ENCODE results near the gene INTS7. TPM values are rescaled to one million over a fixed set of nuclear protein-coding genes. Genes with fewer than 3 reads are reported as not detected.

INTS7 gene
- polyA plus RNA-seq, 1 donor (not counting 4 experiments of a cell fraction or from before 2014, with no cell fraction given): 27.2 TPM

DNA sequence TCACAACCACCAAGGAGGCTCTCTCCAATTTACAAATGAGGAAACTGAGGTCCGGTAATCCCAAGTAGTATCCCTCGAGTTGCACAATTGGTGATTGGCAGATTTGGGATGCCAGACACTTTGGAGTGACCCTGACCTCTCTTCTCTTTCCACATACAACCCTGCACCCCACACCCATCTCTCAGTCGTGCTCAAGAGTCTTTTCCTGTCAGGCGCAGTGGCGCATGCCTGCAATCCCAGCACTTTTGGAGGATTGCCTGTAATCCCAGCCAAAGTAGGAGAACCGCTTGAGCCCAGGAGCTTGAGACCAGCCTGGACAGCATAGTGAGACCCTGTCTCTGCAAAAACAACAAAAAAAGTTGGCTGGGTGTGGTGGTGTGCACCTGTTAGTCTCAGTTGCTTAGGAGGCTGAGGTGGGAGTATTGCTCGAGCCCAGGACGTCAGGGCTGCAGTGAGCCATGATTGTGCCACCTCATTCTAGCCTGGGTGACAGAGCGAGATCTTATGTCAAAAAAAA lies 113.7 kb downstream of the INTS7 start:
- TF ChIP-seq, protein P1, sequence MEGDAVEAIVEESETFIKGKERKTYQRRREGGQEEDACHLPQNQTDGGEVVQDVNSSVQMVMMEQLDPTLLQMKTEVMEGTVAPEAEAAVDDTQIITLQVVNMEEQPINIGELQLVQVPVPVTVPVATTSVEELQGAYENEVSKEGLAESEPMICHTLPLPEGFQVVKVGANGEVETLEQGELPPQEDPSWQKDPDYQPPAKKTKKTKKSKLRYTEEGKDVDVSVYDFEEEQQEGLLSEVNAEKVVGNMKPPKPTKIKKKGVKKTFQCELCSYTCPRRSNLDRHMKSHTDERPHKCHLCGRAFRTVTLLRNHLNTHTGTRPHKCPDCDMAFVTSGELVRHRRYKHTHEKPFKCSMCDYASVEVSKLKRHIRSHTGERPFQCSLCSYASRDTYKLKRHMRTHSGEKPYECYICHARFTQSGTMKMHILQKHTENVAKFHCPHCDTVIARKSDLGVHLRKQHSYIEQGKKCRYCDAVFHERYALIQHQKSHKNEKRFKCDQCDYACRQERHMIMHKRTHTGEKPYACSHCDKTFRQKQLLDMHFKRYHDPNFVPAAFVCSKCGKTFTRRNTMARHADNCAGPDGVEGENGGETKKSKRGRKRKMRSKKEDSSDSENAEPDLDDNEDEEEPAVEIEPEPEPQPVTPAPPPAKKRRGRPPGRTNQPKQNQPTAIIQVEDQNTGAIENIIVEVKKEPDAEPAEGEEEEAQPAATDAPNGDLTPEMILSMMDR (optimal IDR thresholded peaks at IDR 0.05 in 1 of 3, IDR thresholded peaks at IDR 0.05 in 1 of 3, conservative IDR thresholded peaks at IDR 0.05 in 1 of 3; ENCODE audit: extremely low read depth in 1 of 3, insufficient read depth in 2 of 3, low read length in 3 of 3): no peak
- no peak for TF ChIP-seq EZH2 (IDR thresholded peaks at IDR 0.05; ENCODE audit: low read length)
- H3K4me3 ChIP-seq (ENCODE audit: control insufficient read depth in 2 of 3, extremely low read depth in 1 of 3, insufficient read depth in 2 of 3, low read depth in 1 of 3, low read length in 3 of 3): no peak overlapping the region
- H3K4me2 ChIP-seq (ENCODE audit: control insufficient read depth, extremely low read depth, insufficient read depth, low read depth, low read length): no peak overlapping the region
- H2AFZ ChIP-seq (ENCODE audit: control insufficient read depth, low read length): no peak overlapping the region
- H3K9ac ChIP-seq (ENCODE audit: control insufficient read depth, extremely low read depth, insufficient read depth, low read length): no peak overlapping the region
- no peaks in the 10 kb centered on the region for H4K20me1 ChIP-seq (ENCODE audit: control insufficient read depth, extremely low read depth, insufficient read depth, low read length)
- no peak overlapping the region for H3K27ac ChIP-seq (ENCODE audit: control insufficient read depth, insufficient read depth, low read length)
- H3K36me3 ChIP-seq (ENCODE audit: control insufficient read depth in 2 of 2, extremely low read depth in 1 of 2, insufficient read depth in 2 of 2, low read length in 2 of 2): no peaks in the 10 kb centered on the region
- dilution Hi-C loops (cut with MboI; ENCODE audit: extremely low pct_ligation_motif_present, low sequenced_read_pairs): no loop called here
- no peak for DNase-seq (ENCODE audit: low read depth, low spot score)
- peaks cover 13% of the 10 kb centered on the region for H3K4me1 ChIP-seq (ENCODE audit: control insufficient read depth, extremely low read depth, insufficient read depth, low read length)
- no peak for FAIRE-seq
- H3K9me1 ChIP-seq (ENCODE audit: control insufficient read depth, extremely low read depth, insufficient read depth, low read length): no peaks in the 10 kb centered on the region
- H3K27me3 ChIP-seq (ENCODE audit: control insufficient read depth, extremely low read depth, insufficient read depth, low read length): no peaks in the 10 kb centered on the region
- no peaks in the 10 kb centered on the region for H3K79me2 ChIP-seq (ENCODE audit: control insufficient read depth, insufficient read depth, low read length)
- no peaks in the 10 kb centered on the region for H3K9me3 ChIP-seq (ENCODE audit: control insufficient read depth, low read depth, low read length)

DNA sequence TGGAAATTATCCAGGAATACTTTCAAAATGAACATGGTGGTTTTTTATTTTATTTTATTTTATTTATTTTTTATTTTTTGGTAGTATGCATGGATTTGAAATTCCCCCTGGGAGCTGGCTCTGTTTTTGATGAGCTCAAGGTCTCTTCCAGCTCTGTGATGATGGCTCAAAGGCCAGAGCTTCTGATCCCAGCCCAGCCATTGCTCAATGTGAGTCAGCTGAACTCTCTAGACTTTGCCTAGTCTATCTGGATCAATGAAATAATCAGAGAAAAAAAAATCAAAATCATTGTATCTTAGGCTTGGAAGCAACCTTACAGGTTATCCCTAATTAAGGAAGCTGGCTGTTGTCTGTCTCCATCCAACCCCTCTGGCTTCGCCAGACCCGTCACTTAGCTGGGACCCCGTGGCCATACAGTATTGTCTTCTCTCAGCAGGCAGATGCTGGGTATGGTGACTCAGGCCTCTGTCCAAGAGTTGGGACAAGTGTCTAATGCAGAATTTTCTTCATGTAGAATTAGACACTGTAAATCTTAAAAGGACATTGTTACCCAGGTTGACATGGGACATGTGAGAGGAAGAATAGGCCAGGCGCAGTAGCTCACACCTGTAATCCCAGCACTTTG lies 114.6 kb downstream of the INTS7 start:
- TF ChIP-seq EZH2 (IDR thresholded peaks at IDR 0.05; ENCODE audit: low read length): no peak
- TF ChIP-seq, protein P1 (optimal IDR thresholded peaks at IDR 0.05 in 1 of 3, IDR thresholded peaks at IDR 0.05 in 1 of 3, conservative IDR thresholded peaks at IDR 0.05 in 1 of 3; ENCODE audit: extremely low read depth in 1 of 3, insufficient read depth in 2 of 3, low read length in 3 of 3): no peak
- Histone ChIP-seq H3K79me2 (ENCODE audit: control insufficient read depth, insufficient read depth, low read length) (no peaks in the 10 kb centered on the region), H3K4me1 (ENCODE audit: control insufficient read depth, extremely low read depth, insufficient read depth, low read length) (peaks cover 13% of the 10 kb centered on the region), H3K9me3 (ENCODE audit: control insufficient read depth, low read depth, low read length) (no peaks in the 10 kb centered on the region), H3K9ac (ENCODE audit: control insufficient read depth, extremely low read depth, insufficient read depth, low read length) (no peak overlapping the region), H3K4me3 (ENCODE audit: control insufficient read depth in 2 of 3, extremely low read depth in 1 of 3, insufficient read depth in 2 of 3, low read depth in 1 of 3, low read length in 3 of 3) (no peak overlapping the region), H3K9me1 (ENCODE audit: control insufficient read depth, extremely low read depth, insufficient read depth, low read length) (no peaks in the 10 kb centered on the region), H3K27me3 (ENCODE audit: control insufficient read depth, extremely low read depth, insufficient read depth, low read length) (no peaks in the 10 kb centered on the region), H3K4me2 (ENCODE audit: control insufficient read depth, extremely low read depth, insufficient read depth, low read depth, low read length) (no peak overlapping the region), H3K27ac (ENCODE audit: control insufficient read depth, insufficient read depth, low read length) (no peak overlapping the region), H4K20me1 (ENCODE audit: control insufficient read depth, extremely low read depth, insufficient read depth, low read length) (no peaks in the 10 kb centered on the region), H3K36me3 (ENCODE audit: control insufficient read depth in 2 of 2, extremely low read depth in 1 of 2, insufficient read depth in 2 of 2, low read length in 2 of 2) (no peaks in the 10 kb centered on the region), H2AFZ (ENCODE audit: control insufficient read depth, low read length) (no peak overlapping the region)
- DNase-seq (ENCODE audit: low read depth, low spot score) (no peak), FAIRE-seq (no peak)
- dilution Hi-C loops (cut with MboI; ENCODE audit: extremely low pct_ligation_motif_present, low sequenced_read_pairs): no loop called here
